HG03159 (cell line): ENCODE results near the gene TEC.

Source experiments
- ATAC-seq: cut with Tn5 transposase; IDR thresholded peaks from one replicate; pipeline ENCODE4 v1.9.1; 2021; ENCODE audit warnings: mild to moderate bottlenecking, moderate library complexity; ENCODE audit not compliant: unreplicated experiment

TEC gene

DNA sequence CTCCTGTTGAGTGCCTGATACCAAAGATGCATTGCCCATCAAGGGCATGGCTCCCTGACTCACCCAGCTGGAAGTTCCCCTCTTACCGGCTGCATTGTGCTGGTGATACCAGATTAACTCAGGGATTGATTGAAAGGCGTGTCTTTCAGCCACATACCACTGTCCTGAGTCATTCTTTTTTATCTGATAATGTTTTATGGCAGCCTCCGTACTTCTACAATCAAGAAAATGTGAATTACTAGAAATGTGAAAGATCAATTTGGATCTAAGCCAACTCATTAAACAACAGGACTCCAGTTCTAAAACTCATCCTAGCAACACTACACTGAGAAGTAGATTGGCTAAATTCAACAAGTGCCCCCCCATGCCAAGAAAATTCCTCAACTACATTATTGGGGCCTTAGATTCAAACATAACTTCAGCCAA lies 175.6 kb downstream of the TEC start:
- no peak for ATAC-seq

DNA sequence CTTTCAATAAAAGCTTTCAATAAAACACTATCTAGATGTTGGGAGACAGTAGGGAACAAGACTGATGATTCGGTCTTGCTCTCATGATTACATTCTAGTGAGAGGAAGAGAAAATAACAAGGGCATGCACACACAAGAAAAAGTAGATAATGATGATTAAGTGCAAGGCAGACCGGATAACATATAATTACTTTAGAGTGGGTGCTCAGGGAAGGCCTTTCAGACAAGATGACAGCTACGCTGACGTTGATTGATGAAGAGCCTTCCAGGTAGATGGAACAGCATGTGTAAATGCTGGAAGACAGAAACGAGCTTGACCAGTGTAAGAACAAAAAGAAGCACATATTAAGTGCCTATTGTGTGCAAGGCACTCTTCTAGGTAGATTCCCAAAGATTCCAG lies 179.0 kb downstream of the TEC start:
- no peak for ATAC-seq

GRCh38 chr4:48085821-48086589 lies 183.6 kb downstream of the TEC start:
- ATAC-seq: no peak
